Mesenchymal stem cell (in vitro differentiated cells and primary cell): Measurements from ENCODE around the gene SPTLC2.
"Not testable (repeated sequence)": the region's sequence is repeated elsewhere in the genome, so short reads cannot be mapped to it uniquely, and the experiment has no call there.

ENCODE experiments used
- DNase-seq: peaks from one replicate; pipeline ENCODE4 v3.0.0-alpha.2; 2013
- H2AFZ ChIP-seq: one replicate; pipeline ENCODE4 v1.6.1; 2013; ENCODE audit warnings: low read depth, mild to moderate bottlenecking, control low read depth, inconsistent platforms, low read length, moderate library complexity
- H2AK5ac ChIP-seq: 2 replicates; pipeline ENCODE4 v1.6.1; 2013; ENCODE audit warnings: low read length, moderate library complexity, mild to moderate bottlenecking, inconsistent platforms; ENCODE audit not compliant: severe bottlenecking
- H2BK120ac ChIP-seq: one replicate; pipeline ENCODE4 v1.6.1; 2013; ENCODE audit warnings: low read depth, mild to moderate bottlenecking, inconsistent platforms, low read length, moderate library complexity
- H2BK12ac ChIP-seq, 2 experiments: one replicate each; pipeline ENCODE4 v1.6.1; 2013; ENCODE audit warnings: inconsistent platforms in 2 of 2, low read length in 2 of 2, mild to moderate bottlenecking in 2 of 2, moderate library complexity in 2 of 2, control low read depth in 1 of 2
- H2BK15ac ChIP-seq: one replicate; pipeline ENCODE4 v1.6.1; 2013; ENCODE audit warnings: mild to moderate bottlenecking, low read depth, inconsistent platforms; ENCODE audit not compliant: poor library complexity, severe bottlenecking
- H2BK5ac ChIP-seq: 2 replicates; pipeline ENCODE4 v1.6.1; 2013; ENCODE audit warnings: low read depth, mild to moderate bottlenecking, low read length, control low read depth, inconsistent platforms; ENCODE audit not compliant: poor library complexity, severe bottlenecking
- H3K14ac ChIP-seq, 2 experiments: one replicate each; pipeline ENCODE4 v1.6.1; 2013; ENCODE audit warnings: inconsistent platforms in 2 of 2, low read length in 2 of 2, control low read depth in 1 of 2, mild to moderate bottlenecking in 1 of 2, moderate library complexity in 1 of 2
- H3K18ac ChIP-seq, 2 experiments: one replicate each; pipeline ENCODE4 v1.6.1; 2013; ENCODE audit warnings: inconsistent platforms in 2 of 2, low read length in 2 of 2, control low read depth in 1 of 2, low read depth in 1 of 2, mild to moderate bottlenecking in 1 of 2
- H3K23ac ChIP-seq, 2 experiments: one replicate each; pipeline ENCODE4 v1.6.1; 2013; ENCODE audit warnings: inconsistent platforms in 2 of 2, low read length in 2 of 2, mild to moderate bottlenecking in 2 of 2, moderate library complexity in 2 of 2, control low read depth in 1 of 2
- H3K27ac ChIP-seq: 2 replicates; pipeline ENCODE4 v1.5.1; 2013; ENCODE audit warnings: mild to moderate bottlenecking, moderate library complexity, low read length, control low read depth, inconsistent platforms; ENCODE audit not compliant: poor library complexity, severe bottlenecking
- H3K27me3 ChIP-seq, 2 experiments: 2 replicates each; pipeline versions ENCODE4 v1.6.1 to v1.7.0; 2013; ENCODE audit warnings: low read length in 2 of 2, mild to moderate bottlenecking in 2 of 2, moderate library complexity in 2 of 2, control low read depth in 1 of 2, inconsistent platforms in 1 of 2; ENCODE audit not compliant: control insufficient read depth in 1 of 2, insufficient read depth in 1 of 2
- H3K36me3 ChIP-seq, 2 experiments: 2 replicates each; pipeline versions ENCODE4 v1.6.1 to v1.7.0; 2013; ENCODE audit warnings: low read length in 2 of 2, control low read depth in 1 of 2, inconsistent platforms in 1 of 2, low read depth in 1 of 2, mild to moderate bottlenecking in 1 of 2; ENCODE audit not compliant: insufficient read depth in 2 of 2, control insufficient read depth in 1 of 2
- H3K4ac ChIP-seq, 2 experiments: one replicate each; pipeline ENCODE4 v1.6.1; 2013; ENCODE audit warnings: inconsistent platforms in 2 of 2, low read length in 2 of 2, mild to moderate bottlenecking in 2 of 2, moderate library complexity in 2 of 2, control low read depth in 1 of 2, low read depth in 1 of 2
- H3K4me1 ChIP-seq: 2 replicates; pipeline ENCODE4 v1.6.1; 2013; ENCODE audit warnings: low read depth, low read length, control low read depth; ENCODE audit not compliant: control insufficient read depth, insufficient read depth
- H3K4me2 ChIP-seq: 2 replicates; pipeline ENCODE4 v1.6.1; 2013; ENCODE audit warnings: low read length, mild to moderate bottlenecking, inconsistent platforms; ENCODE audit not compliant: poor library complexity, severe bottlenecking
- H3K4me3 ChIP-seq, 2 experiments: 2 replicates each; pipeline versions ENCODE4 v1.5.1 to v1.7.0; 2013; ENCODE audit warnings: low read length in 2 of 2, mild to moderate bottlenecking in 2 of 2, control low read depth in 1 of 2, low read depth in 1 of 2; ENCODE audit not compliant: insufficient read depth in 1 of 2
- H3K79me1 ChIP-seq: replicated peaks from 2 replicates; pipeline ENCODE4 v1.6.1; 2013; ENCODE audit warnings: mild to moderate bottlenecking, control low read depth, low read length, inconsistent platforms; ENCODE audit not compliant: poor library complexity, severe bottlenecking
- H3K9ac ChIP-seq: 2 replicates; pipeline ENCODE4 v1.7.0; 2013; ENCODE audit warnings: mild to moderate bottlenecking, low read length, moderate library complexity
- H3K9me3 ChIP-seq: 2 replicates; pipeline ENCODE4 v1.7.0; 2013; ENCODE audit warnings: mild to moderate bottlenecking, low read length; ENCODE audit not compliant: control insufficient read depth
- H4K8ac ChIP-seq: one replicate; pipeline ENCODE4 v1.6.1; 2013; ENCODE audit warnings: inconsistent platforms, mild to moderate bottlenecking, low read length, moderate library complexity
- H4K91ac ChIP-seq: one replicate; pipeline ENCODE4 v1.6.1; 2013; ENCODE audit warnings: mild to moderate bottlenecking, low read length, inconsistent platforms
- WGBS: methylation state at CpG from one replicate; pipeline ENCODE4 v1.1.7; 2013; ENCODE audit warnings: mixed read lengths; 5-methylcytosine and 5-hydroxymethylcytosine counted together

SPTLC2 gene

DNA sequence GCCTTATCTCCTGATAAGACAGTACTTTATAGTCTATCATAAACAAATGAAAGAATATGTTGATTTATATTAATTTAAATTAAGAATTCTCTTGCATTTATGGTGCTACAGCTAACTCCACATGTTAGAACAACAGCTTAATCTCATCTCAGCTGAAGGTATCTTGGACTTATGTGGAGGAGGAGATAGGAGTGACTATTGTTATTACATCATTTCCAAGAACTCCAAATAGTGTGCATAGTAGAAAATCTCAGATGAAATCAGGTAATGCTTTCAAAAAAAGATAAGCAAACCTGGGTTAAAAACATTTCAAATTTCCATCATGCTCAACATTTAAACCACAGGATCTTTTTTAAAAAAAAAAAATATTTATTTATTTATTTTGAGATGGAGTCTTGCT lies 86.5 kb downstream of the SPTLC2 start:
- no peak overlapping the region for H2AFZ ChIP-seq
- DNase-seq, result no peak
- no peak overlapping the region for H2BK12ac ChIP-seq
- H4K91ac ChIP-seq, result no peak overlapping the region
- no peak overlapping the region for H2AK5ac ChIP-seq
- no peak overlapping the region for H3K9ac ChIP-seq
- H3K4me2 ChIP-seq, result no peak overlapping the region
- no peak overlapping the region for H3K18ac ChIP-seq
- H3K23ac ChIP-seq, result no peak overlapping the region
- no peak overlapping the region for H3K27ac ChIP-seq
- H3K4ac ChIP-seq, result no peak overlapping the region
- H3K4me3 ChIP-seq, result no peak overlapping the region
- peaks cover 10% of the 10 kb centered on the region for H3K79me1 ChIP-seq
- H2BK5ac ChIP-seq, result no peak overlapping the region
- H3K36me3 ChIP-seq, result peaks cover 11% of the 10 kb centered on the region in 2 experiments
- no peak overlapping the region for H3K14ac ChIP-seq
- H2BK120ac ChIP-seq, result no peak overlapping the region
- H4K8ac ChIP-seq, result no peak overlapping the region
- no peak overlapping the region for H2BK15ac ChIP-seq
- H3K4me1 ChIP-seq, result no peaks in the 10 kb centered on the region
- H3K27me3 ChIP-seq, result no peaks in the 10 kb centered on the region
- no peaks in the 10 kb centered on the region for H3K9me3 ChIP-seq

DNA sequence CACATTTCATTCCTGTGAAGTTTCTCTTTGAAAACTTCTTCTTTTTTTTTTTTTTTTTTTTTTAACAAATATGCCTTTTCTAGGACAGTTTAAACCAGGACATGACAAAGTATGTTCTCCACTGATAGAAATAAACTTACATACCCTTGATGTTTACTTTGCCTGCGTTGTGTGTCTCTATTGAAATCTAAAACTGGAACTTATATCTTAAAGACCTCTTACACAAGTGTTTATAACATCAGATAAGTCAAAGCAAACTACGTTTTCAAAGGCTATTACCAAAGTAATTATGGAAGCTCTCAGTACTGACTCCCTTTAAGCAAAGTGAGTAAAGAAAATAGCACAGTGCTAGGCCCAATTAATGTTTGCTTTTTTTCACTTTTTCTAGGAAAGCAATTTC lies 87.2 kb downstream of the SPTLC2 start:
- peak; percentile 65 for DNase-seq
- Histone ChIP-seq H2BK120ac (no peak overlapping the region), H3K4ac (no peak overlapping the region), H3K14ac (no peak overlapping the region), H3K4me3 (no peak overlapping the region), H3K4me1 (no peaks in the 10 kb centered on the region), H3K9me3 (no peaks in the 10 kb centered on the region), H3K27me3 (no peaks in the 10 kb centered on the region), H4K8ac (no peak overlapping the region), H3K79me1 (peaks cover 10% of the 10 kb centered on the region), H2AFZ (no peak overlapping the region), H2BK12ac (no peak overlapping the region), H3K9ac (no peak overlapping the region), H3K27ac (no peak overlapping the region), H2AK5ac (no peak overlapping the region), H3K18ac (no peak overlapping the region), H2BK15ac (no peak overlapping the region), H2BK5ac (no peak overlapping the region), H3K23ac (no peak overlapping the region), H4K91ac (no peak overlapping the region), H3K36me3 (peaks cover 7 to 9% of the 10 kb centered on the region in 2 experiments), H3K4me2 (no peak overlapping the region)
- 35% methylated on average over 2 of the region's 2 CpGs for WGBS

- H3K9ac ChIP-seq, H3K79me1 ChIP-seq, H2BK120ac ChIP-seq, H2AFZ ChIP-seq, H3K4me2 ChIP-seq, H4K91ac ChIP-seq, H3K9me3 ChIP-seq, H3K14ac ChIP-seq, DNase-seq, H3K4me3 ChIP-seq, H2BK12ac ChIP-seq, H3K36me3 ChIP-seq, H3K4me1 ChIP-seq, H3K4ac ChIP-seq, H3K18ac ChIP-seq, H3K23ac ChIP-seq, H3K27me3 ChIP-seq, H4K8ac ChIP-seq, H2BK5ac ChIP-seq, H2BK15ac ChIP-seq, H3K27ac ChIP-seq, H2AK5ac ChIP-seq: not testable (repeated sequence)
- 91% methylated on average over 5 of the region's 5 CpGs for WGBS
Observed at GRCh38 chr14:77528701-77529100, 87.7 kb downstream of the SPTLC2 start.

- Histone ChIP-seq H3K9ac (peak overlapping the region; percentile 24), H3K4ac (no peak overlapping the region), H3K4me1 (peaks cover 2% of the 10 kb centered on the region), H3K4me2 (no peak overlapping the region), H2BK15ac (no peak overlapping the region), H3K27ac (no peak overlapping the region), H2BK12ac (no peak overlapping the region), H3K79me1 (peaks cover 18% of the 10 kb centered on the region), H2BK5ac (no peak overlapping the region), H3K14ac (no peak overlapping the region), H4K8ac (no peak overlapping the region), H3K4me3 (no peak overlapping the region), H2AK5ac (no peak overlapping the region), H3K23ac (no peak overlapping the region), H3K36me3 (peaks cover 10 to 17% of the 10 kb centered on the region in 2 experiments), H3K9me3 (no peaks in the 10 kb centered on the region), H2BK120ac (no peak overlapping the region), H2AFZ (no peak overlapping the region), H3K27me3 (no peaks in the 10 kb centered on the region), H4K91ac (no peak overlapping the region), H3K18ac (no peak overlapping the region)
- DNase-seq, result no peak
- no CpG with 5 or more reads among the region's 1 CpG for WGBS
Observed at GRCh38 chr14:77526266-77526665, 90.2 kb downstream of the SPTLC2 start.
